ENCODE results near the gene SUCO.

DNA sequence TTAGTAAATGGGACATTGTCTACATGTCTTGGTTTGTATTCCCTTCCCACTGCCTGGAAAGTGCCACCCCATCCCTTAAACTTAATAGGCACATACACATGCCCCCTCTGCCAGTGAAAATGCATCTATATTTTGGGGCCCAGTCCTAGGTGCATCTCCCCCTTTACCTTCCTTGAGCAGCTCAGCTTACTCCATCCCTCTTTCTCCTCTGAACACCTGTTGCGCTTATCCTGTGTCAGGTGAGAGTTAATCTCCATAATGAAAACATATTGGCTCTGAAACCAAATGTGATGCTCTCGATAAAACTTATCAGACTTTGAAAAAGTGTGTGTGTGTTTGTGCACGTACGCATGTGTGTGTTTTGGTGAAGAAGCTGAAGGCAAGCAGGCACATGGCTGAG lies 15.4 kb upstream of the SUCO start:
- TF ChIP-seq EZH2 (IDR thresholded peaks at IDR 0.05) = no peak
- no peak for TF ChIP-seq POLR2AphosphoS5 (IDR thresholded peaks at IDR 0.05; ENCODE audit: borderline replicate concordance, low read depth, low read length)
- no peak for TF ChIP-seq FOXP2 (optimal IDR thresholded peaks at IDR 0.05; ENCODE audit: control extremely low read depth, extremely low read length, insufficient read depth)

Measured in SK-N-MC (cell line).